C4-2B (cell line): ENCODE measurements around the gene ACTL6A.

Experiments
- ZFX ChIP-seq: fragments of 450-650 bp; IDR thresholded peaks from 2 replicates; pipeline ENCODE4 v1.6.1; 2017
- TF ChIP-seq, protein P1 (sequence below): fragments of 450-650 bp; conservative IDR thresholded peaks from 2 replicates; pipeline ENCODE4 v1.5.1; 2017; ENCODE audit warnings: mild to moderate bottlenecking

DNA sequence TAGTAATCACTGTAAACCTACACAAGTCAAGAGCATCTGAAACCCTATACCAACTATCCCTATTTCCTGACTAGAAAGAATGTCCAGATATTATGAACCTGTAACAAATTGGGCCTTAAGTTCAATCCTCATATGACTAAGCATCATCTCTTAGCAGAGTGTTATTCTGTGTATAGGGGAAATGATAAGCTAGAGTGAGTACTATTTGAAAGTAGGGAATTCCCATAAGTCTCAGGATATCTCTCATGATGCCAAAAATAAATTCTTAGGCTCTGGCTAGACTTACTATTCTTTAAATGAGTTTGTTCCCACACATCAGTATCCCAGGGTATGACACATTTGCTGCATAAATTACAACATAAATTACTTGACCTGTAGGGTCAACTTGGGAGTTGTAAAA is 26.4 kb downstream of the ACTL6A start:
- TF ChIP-seq, protein P1, sequence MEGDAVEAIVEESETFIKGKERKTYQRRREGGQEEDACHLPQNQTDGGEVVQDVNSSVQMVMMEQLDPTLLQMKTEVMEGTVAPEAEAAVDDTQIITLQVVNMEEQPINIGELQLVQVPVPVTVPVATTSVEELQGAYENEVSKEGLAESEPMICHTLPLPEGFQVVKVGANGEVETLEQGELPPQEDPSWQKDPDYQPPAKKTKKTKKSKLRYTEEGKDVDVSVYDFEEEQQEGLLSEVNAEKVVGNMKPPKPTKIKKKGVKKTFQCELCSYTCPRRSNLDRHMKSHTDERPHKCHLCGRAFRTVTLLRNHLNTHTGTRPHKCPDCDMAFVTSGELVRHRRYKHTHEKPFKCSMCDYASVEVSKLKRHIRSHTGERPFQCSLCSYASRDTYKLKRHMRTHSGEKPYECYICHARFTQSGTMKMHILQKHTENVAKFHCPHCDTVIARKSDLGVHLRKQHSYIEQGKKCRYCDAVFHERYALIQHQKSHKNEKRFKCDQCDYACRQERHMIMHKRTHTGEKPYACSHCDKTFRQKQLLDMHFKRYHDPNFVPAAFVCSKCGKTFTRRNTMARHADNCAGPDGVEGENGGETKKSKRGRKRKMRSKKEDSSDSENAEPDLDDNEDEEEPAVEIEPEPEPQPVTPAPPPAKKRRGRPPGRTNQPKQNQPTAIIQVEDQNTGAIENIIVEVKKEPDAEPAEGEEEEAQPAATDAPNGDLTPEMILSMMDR = no peak
- no peak for TF ChIP-seq ZFX
